OCI-M2 (cell line): ENCODE measurements around the gene CYB5R2.

Source experiments
- DNase-seq: peaks from one replicate; lab custom pipeline; 2025; ENCODE audit not compliant: unreplicated experiment; lab: John Stamatoyannopoulos, UW

Gene CYB5R2

DNA sequence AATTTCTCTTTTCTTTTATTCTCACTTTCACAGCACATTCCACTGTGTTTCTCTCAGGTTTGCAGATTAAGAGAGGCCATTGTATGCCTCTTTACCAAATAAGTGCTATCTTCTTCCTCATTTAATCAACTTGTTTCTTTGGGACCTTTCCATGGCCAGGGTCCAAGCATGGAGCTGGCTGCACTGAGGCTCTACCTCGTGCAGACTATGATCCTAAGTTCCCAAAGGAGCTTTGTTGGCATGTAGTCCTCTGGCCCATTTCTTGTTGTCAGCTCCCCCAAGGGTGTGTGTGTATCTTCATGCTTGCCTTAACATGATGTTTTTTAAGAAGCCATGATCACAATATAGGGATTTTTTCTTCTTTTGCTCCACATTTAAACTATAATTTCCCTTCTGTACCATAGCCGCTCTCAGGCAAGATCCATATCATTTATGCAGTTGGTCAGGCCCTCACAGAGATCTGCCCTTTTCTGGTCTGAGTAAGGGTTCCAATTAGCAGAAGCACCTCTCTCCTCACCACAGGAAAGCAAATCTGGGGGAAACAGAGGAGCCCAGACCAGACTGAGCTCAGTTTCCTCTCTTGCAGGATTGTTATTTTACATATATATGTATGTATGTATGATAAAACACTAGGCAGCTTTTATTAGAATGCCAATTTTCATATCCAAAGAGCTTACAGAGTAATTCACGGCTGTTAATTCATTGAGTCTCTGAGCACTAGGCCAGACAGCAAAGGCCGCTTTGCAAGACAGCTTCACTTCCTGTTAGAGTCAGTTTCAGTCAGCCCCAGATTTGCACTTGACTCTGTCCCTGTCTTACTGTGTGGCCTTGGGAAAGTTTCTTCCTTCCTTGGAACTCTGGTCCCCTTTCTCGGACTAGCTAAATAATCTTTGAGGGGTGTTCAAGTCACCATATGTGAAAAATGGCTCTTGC lies 34.3 kb downstream of the CYB5R2 start:
- no peak for DNase-seq

DNA sequence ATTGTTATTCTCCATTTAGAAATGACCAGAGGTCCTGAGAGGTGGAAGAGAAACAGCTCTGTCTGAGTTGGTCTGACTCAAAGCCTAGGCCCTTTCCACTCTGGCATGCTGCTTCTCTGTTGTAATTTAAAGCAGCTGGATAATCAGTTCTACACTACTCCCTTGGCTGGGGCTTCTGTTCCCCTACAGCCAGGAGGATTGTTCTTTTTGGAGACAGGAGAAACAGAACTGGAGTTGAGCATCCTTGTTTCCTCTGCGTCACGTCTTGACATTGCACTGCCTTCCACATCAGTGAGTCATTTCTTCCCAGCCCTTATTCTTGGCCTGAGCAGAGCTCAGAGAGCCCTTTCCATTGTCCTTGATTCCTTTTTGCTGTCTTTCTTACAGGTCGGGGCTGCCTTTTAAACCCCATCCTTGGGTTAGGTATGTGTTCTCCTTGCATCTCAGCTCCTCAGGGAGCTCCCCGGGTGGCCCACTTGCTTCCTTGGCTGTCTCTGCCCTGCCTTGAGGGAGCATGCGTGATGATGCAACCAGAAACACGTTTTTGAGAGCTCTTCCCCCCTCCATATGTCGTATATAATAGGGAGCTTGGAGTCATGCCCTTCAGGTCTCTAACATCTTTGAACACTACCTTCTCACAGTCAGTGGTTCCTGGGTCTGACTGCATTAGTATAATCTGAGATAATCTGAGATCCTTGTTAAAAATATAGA lies 35.7 kb downstream of the CYB5R2 start:
- DNase-seq, result no peak

DNA sequence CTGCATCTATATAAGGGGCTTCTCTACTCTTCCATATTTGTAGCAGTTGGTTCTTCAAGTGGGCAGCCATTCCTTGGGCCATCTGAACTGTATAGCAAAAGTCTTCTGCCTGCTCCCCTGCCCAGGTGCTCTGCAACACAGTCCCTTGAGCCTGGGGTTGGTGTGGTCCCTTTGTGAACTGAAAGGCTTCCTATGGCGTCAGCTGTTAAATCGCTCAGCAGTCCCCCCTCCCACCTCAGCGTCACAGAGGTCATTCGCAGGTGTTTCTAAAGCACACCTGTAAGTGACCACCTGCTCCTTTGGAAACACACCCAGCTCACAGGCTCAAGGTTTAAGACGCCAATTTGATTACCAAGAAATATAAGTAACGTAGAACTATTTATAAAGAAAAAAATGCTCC lies 37.0 kb downstream of the CYB5R2 start:
- DNase-seq, result no peak

DNA sequence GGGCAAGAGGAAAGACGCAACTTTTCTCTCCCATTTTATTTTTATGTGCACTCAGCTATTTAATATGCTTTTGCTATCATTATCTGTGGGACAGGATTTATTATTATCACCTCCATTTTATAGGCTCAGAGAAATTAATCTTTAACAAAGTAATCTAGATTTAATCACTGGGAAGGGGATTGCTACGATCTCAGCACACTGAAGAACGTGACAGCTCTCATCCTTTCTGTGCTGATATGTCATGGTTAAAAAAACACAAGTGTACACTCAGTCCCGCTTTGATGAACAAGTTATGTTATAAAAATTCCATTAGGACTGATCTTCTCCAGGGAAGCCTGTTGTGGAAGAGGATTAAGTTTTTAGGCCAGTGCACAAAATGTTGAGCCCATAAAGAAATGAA lies 37.6 kb downstream of the CYB5R2 start:
- DNase-seq, result no peak

DNA sequence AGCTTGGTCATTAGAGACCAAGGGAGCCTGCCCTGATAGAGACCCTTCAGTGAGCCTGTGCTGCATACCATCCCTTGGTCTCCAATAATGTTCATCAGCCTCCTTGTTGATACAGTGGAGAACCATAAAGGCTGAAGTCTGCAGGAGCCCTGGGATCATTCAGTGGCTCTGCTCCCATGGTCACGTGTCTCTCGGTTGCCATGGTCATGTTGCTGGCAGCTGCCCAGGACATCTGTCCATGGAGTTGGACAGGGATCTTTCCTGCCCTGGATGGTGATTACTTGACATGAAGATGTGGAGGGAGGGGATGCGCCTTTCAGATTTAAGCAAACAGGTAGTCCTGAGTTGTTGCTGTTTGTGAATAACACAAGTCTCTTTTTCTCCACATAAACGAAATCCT lies 38.2 kb downstream of the CYB5R2 start:
- no peak for DNase-seq

DNA sequence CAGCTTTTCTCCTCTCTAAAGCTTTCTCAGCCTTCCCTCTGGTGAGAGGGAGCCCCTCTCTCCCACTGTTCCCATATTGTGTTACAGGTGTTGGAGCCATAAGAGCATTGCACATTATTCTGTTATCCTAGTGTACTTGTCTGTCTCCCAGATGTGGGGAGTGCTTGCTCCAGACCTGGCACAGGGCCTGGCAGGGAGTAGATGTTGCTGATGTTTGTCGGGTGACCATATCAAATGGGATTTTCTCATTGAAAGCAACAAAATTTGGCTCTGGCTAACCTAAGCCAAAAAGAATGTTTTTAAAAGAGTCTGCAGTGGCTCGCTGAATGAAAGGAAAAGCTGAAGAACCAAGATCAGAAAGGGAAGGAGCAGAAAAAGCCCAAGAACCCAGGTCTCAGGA lies 41.1 kb downstream of the CYB5R2 start:
- DNase-seq, result no peak

DNA sequence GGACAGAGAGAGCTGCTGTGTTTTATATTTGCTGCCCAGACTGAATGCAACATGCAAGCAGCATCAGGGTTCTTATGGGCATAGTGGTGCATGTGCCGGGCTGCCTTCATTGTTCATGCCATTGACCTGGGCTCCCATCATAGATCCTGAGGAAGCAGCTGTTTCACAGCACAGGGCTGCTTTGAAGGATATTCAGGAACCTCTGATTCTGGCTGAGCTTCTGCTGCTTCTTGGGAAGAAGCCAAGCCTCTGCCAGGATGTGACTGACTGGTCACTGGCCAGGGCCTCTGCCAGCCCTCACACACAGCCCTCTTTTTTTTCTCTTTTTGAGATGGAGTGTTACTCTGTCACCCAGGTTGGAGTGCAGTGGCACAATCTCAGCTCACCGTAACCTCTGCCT lies 43.3 kb downstream of the CYB5R2 start:
- DNase-seq, result no peak

DNA sequence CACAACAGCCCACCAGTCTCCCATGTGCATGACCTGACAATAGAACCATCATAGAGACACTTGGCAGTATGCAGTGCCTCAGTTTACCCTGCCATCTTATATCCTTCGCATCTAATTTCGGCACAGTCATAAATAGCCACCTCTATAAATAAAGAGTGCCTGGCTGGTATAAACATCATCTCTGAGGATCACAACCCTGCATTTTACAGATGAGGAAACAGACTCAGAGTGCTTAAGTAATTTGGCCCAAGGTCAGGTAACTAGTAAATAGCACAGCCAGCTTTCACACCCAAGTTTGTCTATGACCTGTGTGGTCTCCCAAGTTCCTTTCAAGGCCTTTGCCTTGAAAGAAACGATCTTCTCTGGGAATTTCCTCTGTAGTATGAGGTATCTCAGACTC lies 44.6 kb downstream of the CYB5R2 start:
- no peak for DNase-seq

DNA sequence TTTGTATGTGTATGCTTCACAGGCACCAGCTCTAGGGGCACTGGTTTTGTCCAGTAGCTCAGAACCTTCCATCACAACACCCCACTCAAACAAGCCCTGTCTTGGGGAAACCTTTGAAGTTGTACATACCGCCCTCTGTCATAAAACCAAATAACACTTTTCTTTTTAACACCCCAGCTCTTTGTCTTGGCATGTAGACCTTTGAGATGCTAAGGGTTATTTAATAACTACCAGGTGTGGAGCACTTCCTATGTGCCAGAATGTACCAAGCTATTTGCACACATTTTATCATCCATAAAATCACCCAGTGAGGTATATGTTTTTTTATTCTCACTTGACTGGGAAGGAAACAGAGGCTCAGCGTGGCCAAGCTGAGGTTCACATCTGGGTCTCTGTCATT lies 50.6 kb downstream of the CYB5R2 start:
- no peak for DNase-seq

DNA sequence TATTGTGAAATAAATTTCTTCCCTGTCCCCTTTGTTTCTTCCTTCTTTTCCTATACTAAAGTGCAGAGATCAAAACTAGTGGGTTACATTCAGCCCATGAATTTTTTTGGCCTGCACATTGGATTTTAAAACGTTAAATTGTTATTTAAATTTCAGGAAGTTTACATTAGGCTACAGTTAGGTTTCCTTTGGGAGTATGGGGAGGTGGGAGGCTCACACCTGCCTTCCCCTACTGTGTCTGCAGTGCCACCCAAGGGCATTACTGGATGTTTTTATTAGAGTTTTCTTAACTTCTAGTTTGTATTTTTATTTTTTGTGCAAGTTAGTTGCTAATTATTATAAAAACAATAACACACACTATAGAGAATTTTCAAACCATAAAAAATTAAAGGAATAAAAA lies 51.7 kb downstream of the CYB5R2 start:
- no peak for DNase-seq

DNA sequence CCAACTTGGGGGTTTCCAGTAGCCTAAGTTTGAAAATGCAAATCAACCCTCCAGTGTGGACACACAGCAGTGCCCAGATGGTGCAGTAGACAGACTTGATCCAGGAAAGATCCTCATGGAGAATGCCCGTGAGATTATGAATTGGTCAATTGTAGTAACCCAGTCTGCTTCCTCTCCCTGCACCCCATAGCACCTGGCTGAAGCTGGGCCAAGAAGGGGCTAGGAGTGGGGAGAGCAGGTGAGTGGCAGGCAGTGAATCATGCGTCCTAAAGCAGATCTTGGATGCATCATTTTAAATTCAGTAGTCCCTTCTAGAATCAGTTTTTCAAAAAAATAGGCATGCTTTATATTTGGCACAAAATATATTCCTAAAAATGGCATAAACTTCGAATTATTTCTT lies 52.2 kb downstream of the CYB5R2 start:
- DNase-seq, result no peak

DNA sequence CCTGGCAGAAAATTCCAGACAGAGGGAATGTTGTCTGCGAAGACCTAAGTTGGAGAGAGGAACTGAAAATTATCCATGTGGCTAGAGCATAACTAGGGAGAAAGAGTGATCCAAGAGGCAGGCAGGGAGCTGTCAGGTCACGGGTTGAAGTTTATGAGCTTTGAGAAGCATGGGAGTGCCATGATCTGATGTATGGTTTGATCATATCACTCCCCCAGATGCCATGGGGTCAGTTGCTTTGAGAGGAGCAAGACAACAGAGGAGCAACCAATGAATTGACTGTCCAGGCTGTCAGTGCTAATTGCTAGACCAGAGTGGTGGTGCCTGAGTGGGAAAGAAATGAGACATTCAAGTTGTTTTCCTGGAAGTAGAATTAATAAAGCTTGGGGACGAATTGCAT lies 54.0 kb downstream of the CYB5R2 start:
- no peak for DNase-seq

DNA sequence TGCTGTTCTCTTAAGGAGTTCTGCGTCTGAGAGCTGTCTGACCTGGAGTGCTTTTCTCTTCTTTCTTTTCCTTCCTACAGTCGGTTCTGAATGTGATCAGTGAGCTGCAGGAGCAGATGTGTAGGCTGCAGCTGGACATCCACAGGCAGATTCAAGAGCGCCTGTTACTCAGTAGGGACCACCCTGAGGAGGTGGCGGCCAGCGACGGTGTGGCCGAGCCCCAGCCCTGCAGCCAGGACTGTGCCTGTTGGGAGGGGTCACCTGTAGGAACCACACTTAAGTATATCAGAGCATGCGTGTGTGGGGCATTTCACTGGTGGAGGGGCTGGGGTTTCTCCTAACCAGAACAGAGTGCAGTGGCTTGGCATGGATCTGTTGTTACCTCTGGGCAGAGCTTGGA lies 56.3 kb downstream of the CYB5R2 start:
- no peak for DNase-seq
